Stomach (tissue), 4 donors: ENCODE data around the gene SIRPB2.

Experiments used
- CTCF ChIP-seq, 7 experiments: fragments of 450-650 bp in 4 of 7; fragments of 200-600 bp in 3 of 7; sonication (generic) in 3 of 7; IDR thresholded peaks; one replicate each; pipeline ENCODE4 v1.5.1; 2016 to 2019; ENCODE audit warnings: antibody characterized with exemption in 7 of 7, control low read depth in 2 of 7, mild to moderate bottlenecking in 1 of 7
- EP300 ChIP-seq: sonication (generic); formaldehyde crosslinking; IDR thresholded peaks from one replicate; pipeline ENCODE4 v1.6.1; 2017; ENCODE audit warnings: antibody characterized with exemption

- no peak for TF ChIP-seq EP300
- no peak for TF ChIP-seq CTCF (IDR thresholded peaks at IDR 0.05)
Observed at GRCh38 chr20:1528811-1529210, 37.6 kb upstream of the SIRPB2 start.
